ENCODE measurements around the gene AKAP17A.

GRCh38 chrX:1546691-1547251, 44.6 kb upstream of the AKAP17A start:
- TF ChIP-seq, protein P1, sequence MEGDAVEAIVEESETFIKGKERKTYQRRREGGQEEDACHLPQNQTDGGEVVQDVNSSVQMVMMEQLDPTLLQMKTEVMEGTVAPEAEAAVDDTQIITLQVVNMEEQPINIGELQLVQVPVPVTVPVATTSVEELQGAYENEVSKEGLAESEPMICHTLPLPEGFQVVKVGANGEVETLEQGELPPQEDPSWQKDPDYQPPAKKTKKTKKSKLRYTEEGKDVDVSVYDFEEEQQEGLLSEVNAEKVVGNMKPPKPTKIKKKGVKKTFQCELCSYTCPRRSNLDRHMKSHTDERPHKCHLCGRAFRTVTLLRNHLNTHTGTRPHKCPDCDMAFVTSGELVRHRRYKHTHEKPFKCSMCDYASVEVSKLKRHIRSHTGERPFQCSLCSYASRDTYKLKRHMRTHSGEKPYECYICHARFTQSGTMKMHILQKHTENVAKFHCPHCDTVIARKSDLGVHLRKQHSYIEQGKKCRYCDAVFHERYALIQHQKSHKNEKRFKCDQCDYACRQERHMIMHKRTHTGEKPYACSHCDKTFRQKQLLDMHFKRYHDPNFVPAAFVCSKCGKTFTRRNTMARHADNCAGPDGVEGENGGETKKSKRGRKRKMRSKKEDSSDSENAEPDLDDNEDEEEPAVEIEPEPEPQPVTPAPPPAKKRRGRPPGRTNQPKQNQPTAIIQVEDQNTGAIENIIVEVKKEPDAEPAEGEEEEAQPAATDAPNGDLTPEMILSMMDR (optimal IDR thresholded peaks at IDR 0.05 in 1 of 3, IDR thresholded peaks at IDR 0.05 in 1 of 3, conservative IDR thresholded peaks at IDR 0.05 in 1 of 3; ENCODE audit: extremely low read depth in 1 of 3, insufficient read depth in 2 of 3, low read length in 3 of 3), result no peak
- TF ChIP-seq EZH2 (IDR thresholded peaks at IDR 0.05; ENCODE audit: low read length), result no peak
